Myocyte (in vitro differentiated cells): ENCODE results near the gene ELP2. TPM values are rescaled to one million over a fixed set of nuclear protein-coding genes. Genes with fewer than 3 reads are reported as not detected.
"Not testable (repeated sequence)": the region's sequence is repeated elsewhere in the genome, so short reads cannot be mapped to it uniquely, and the experiment has no call there.

Experiments used
- DNase-seq: peaks from one replicate; pipeline ENCODE4 v3.0.0-alpha.2; 2012; ENCODE audit warnings: low read depth
- total RNA-seq: library from RNA; depleted of rRNA; stranded (reverse); fragments of >200 nt; gene quantifications from 2 replicates; pipeline ENCODE4 v1.2.3, GENCODE V29; 2014

ELP2 gene
- total RNA-seq, 1 donor from 2014 or later: 66.3 TPM

- peak; percentile 74 for DNase-seq
Measured at GRCh38 chr18:36187826-36188721, 58.4 kb downstream of the ELP2 start.

GRCh38 chr18:36188916-36189315, 59.2 kb downstream of the ELP2 start:
- DNase-seq: no peak

DNA sequence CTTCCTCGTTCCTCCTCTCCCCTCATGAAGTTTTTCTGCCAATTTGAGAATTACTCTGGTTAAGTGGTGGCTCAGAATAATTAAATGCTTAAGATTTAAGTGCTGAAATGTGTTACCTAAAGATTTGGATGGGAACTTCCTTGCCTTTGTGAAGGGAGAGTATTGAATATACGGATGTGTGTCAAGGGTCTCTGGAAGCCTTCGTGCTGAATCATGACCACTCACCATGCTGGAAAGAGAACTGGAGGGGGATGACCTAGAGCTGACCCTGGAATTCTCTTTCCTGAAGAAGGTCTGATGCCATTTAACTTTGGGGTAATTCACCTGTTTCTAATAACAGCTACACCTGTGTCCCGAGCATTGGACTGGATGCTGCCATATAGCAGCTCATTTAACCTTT, 59.8 kb downstream of the ELP2 start:
- DNase-seq: no peak

- DNase-seq: no peak
Measured at GRCh38 chr18:36191286-36191685, 61.6 kb downstream of the ELP2 start.

DNA sequence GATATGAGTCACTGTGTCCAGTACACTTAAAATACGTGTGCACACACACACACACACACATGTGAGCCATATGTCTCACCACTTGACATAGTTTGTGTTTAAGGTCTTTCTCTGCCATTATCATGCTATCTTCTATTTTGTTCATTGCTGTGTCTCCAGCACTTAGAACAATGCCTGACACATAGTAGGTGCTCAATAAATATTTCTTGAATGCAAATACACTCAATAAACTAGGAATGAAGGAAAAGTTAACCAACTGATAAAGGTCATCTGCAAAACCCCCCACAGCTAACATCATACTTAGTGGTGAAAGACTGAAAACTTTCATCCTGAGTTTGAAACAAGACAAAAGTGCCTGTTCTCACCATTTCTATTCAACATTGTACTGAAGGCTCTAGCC, 62.0 kb downstream of the ELP2 start:
- no peak for DNase-seq

DNA sequence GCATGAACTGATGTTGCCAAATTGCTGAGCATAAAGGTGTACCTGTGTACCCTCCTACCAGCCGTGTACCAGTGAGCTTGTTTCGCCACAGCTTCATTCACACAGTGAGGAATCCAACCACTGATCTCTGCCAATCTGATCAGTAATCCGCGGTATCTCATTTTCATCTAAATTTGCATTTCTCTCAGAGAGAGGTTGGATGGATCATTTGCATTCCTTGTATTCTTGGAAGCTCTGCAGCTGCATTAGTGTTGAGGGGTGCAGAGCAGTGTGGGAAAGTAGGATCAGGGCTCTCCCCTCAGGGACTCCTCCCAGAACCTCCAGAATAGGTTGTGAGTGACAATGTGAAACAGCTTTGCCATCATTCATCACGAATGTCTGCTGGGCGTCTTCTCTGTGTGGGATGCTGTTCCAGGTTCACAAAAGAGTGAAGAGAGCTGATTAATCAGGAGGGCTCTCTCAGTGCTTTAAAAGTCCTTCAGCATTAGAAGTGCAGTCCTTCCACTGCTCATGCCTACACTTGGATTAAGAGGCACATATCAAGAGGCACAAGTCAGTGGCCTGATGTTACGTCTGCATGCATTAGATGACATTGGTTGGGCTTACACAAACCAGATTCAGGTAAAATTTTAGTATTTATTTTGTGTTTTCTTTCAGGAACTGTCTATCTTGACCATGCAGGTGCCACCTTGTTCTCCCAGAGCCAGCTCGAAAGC, 65.1 kb downstream of the ELP2 start:
- DNase-seq: no peak

DNA sequence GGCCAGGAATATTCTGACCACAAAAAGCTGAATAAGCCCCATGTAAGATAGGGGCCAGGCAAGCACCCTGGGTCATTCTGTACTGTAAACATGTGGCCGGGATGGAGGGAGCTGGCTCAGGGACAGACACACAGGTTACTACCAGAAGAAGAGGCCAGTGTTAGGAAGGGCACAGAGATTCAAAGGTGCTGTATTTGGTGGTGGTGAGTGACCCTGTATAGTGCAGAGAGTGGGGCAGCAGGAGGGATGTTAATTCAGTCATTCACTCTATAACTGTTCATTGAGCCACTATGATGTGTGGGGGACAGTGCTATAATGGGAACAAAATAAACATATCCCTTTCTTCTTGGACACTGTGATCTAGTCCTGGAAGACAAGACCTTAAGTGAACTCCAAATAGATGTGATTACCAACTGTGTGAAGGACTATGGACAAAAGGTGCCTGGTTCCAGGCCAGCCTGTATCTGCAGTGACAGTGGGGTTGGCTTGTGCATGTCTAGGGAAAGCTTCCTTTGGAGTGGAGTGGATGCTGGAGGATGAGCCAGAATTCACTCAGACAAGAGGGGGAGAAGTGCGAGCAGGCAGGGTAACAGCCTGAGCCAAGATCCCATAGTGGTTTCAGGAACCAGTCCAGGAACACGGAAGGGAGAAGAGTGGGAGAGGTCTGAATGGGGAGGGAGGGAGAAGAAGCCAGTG, 65.9 kb downstream of the ELP2 start:
- DNase-seq: no peak

GRCh38 chr18:36196238-36196995, 66.7 kb downstream of the ELP2 start:
- no peak for DNase-seq

DNA sequence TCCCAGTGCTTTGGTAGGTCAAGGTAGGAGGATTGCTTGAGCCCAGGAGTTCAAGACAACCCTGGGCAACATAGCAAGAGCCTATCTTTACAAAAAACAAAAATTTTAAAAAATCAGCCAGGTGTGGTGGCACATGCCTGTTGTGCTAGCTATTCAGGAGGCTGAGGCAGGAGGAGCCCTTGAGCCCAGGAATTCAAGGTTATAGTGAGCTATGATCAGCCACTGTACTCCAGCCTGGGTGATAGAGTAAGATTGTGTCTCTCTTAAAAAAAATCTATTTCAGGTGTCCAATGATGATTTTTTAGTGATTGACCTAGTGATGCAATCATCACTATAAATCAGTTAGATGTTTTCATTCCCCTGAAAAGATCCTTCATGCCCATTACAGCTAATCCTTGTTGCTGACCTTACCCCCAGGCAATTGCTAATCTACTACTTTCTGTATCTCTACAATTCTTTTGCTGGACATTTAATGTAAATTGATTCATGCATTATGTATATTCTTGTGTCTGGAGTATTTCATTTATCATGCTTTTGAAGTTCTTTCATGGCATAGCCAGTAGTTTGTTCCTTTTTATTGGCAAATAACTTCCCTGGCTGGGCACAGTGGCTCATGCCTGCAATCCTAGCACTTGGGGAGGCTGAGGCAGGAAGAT, 67.9 kb downstream of the ELP2 start:
- no peak for DNase-seq

DNA sequence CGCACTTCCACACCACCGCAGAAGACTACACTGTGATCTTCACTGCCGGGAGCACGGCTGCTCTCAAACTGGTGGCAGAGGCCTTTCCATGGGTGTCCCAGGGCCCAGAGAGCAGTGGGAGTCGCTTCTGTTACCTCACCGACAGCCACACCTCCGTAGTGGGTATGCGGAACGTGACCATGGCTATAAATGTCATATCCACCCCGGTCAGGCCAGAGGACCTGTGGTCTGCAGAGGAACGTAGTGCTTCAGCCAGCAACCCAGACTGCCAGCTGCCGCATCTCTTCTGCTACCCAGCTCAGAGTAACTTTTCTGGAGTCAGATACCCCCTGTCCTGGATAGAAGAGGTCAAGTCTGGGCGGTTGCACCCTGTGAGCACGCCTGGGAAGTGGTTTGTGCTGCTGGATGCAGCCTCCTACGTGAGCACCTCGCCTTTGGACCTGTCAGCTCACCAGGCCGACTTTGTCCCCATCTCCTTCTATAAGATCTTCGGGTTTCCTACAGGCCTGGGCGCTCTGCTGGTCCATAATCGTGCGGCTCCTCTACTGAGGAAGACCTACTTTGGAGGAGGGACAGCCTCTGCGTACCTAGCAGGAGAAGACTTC, 70.1 kb downstream of the ELP2 start:
- DNase-seq: peak; percentile 71

DNA sequence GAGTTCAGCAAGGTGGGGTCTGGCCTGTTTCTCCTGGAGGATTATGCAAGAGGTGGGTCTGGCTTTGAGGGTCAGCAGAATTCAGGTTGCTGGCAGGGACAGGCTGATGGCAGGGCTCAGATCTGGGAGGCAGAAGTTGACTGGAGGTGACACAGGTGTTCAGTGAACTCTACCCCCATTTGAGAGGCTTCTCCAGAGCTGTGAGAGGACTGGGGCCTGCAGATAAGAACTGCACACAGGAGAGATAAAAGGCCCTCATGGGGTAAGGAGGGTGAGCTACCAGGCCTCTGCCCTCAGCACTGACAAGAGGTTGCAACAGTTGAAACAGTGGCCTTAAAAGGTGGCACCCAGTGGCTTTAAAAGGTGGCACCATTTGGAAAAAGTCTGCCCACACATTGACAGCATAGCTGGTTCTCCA, 70.7 kb downstream of the ELP2 start:
- no peak for DNase-seq

GRCh38 chr18:36201765-36202164, 72.1 kb downstream of the ELP2 start:
- no peak for DNase-seq

DNA sequence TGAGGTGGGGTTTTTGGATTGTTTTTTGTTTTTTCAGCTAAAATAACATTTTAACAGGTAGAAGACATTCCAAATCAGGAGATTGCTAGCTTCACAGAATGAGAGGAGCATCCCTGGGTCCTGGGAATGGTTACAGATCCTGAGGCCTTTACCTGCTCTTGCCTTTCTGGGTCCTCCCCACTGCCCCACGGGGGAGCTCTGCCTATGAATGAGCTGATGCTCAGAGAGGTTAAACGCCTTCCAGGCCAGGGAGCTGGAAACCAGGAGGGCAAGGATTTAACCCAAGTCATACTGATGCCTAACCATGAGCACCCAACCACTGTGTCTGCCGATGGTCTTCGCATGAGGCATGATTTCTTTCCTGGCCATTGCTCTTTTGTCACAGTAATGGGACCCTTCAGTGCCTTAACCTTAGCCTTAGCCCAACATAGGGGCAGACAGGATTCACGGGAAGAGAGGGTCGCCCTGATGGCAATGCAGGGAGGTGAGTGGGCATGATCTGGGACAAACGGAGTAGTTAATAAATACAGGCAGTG, 73.7 kb downstream of the ELP2 start:
- DNase-seq: no peak

DNA sequence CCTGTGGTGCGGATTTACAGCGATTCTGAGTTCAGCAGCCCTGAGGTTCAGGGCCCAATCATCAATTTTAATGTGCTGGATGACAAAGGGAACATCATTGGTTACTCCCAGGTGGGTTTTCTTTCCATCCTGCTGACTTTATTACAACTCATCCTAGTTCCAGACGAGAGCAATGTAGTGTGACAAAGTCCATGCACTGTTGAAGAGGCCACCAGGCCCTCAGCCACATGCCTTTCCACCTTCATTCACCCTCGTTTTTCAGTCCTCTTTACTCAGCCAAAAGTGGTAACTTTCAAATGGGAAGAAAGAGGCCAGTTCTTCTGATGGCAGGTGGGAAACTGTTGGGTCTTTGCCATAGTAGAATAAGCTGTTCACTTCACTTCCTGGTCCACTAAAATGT, 75.5 kb downstream of the ELP2 start:
- DNase-seq: no peak

- DNase-seq: no peak
Measured at GRCh38 chr18:36207303-36207702, 77.6 kb downstream of the ELP2 start.

- not testable (repeated sequence) for DNase-seq
Measured at GRCh38 chr18:36207969-36208368, 78.3 kb downstream of the ELP2 start.

DNA sequence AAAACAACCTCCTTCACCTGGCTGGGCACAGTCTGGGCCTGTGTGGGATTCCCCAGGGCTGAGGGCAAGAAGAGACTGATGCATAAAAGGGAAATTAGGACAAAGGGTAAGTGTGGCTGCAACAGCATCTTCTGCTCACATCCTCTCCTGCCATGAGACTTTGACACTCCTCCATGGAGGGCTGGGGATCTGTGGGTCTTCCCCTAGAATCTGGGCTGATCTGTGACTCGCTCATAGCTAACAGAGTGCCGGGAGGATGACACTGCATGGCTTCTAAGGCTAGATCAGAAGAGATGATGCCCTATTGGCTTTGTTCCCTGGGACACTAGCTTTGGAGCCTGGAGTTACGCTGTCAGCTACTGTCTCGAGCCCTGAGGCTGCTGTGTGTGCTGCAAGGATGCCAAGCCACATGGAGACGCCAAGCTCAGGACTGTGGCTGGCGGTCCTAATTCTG, 81.9 kb downstream of the ELP2 start:
- no peak for DNase-seq

GRCh38 chr18:36212301-36213171, 82.8 kb downstream of the ELP2 start:
- no peak for DNase-seq

DNA sequence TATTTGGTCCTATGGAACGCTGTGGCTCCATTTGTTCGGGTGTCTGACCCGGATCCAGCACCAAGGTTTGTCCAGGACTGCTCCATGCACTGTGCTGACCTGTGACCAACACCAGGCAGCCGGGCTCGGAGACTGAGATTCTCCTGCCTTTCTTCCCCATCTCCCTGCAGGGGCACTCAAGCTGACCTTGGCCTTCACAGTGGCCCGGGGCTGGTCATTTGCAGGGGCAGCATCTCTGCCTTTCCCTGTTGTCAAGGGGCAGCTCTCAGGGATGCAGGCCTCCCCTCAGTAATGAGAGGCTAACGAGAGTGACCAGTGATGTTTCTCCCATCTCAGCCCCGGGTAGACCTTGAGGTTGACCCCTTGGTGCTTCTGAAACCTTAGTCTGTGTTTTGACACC, 85.1 kb downstream of the ELP2 start:
- no peak for DNase-seq
